Ovary (tissue), 9 donors: ENCODE data around the gene PTPN13. TPM values are rescaled to one million over a fixed set of nuclear protein-coding genes. Genes with fewer than 3 reads are reported as not detected.
A peak's percentile ranks its signal among the peaks of the same experiment; 100 is the strongest.

Source experiments
- DNase-seq, 5 donors: peaks; one replicate each; pipeline ENCODE4 v3.0.0-alpha.2; 2019 to 2020
- H3K27ac ChIP-seq, 2 donors: fragments of 200-600 bp; one replicate each; pipeline versions ENCODE4 v1.5.1 to v1.8.0; 2019 to 2022
- H3K27me3 ChIP-seq: fragments of 200-600 bp; one replicate; pipeline ENCODE4 v1.8.0; 2022
- H3K36me3 ChIP-seq: fragments of 200-600 bp; sonication (generic); one replicate; pipeline ENCODE4 v1.5.1; 2019
- H3K4me1 ChIP-seq: one replicate; pipeline ENCODE4 v1.8.1; 2013; ENCODE audit warnings: mild to moderate bottlenecking, moderate library complexity; ENCODE audit not compliant: insufficient read depth
- H3K4me3 ChIP-seq: fragments of 200-600 bp; sonication (generic); one replicate; pipeline ENCODE4 v1.5.1; 2017
- H3K9me3 ChIP-seq, 2 donors: fragments of 200-600 bp in 1 of 2; sonication (generic) in 1 of 2; one replicate each; pipeline versions ENCODE4 v1.5.1 to v1.8.1; 2013 to 2019; ENCODE audit warnings: mild to moderate bottlenecking in 1 of 2, moderate library complexity in 1 of 2
- EP300 ChIP-seq: sonication (generic); formaldehyde crosslinking; IDR thresholded peaks from one replicate; pipeline ENCODE4 v1.6.1; 2017; ENCODE audit warnings: antibody characterized with exemption
- POLR2A ChIP-seq: fragments of 450-650 bp; IDR thresholded peaks from one replicate; pipeline ENCODE4 v1.6.1; 2017; ENCODE audit warnings: antibody characterized with exemption, mild to moderate bottlenecking, moderate library complexity
- whole genome bisulfite sequencing, 3 donors: extraction: QIAGEN DNeasy Blood & Tissue Kit in 1 of 3; methylation state at CpG; one replicate each; pipeline versions ENCODE4 v1.1.5 to v1.1.7; 2013 to 2017; 5-methylcytosine and 5-hydroxymethylcytosine counted together
- intact Hi-C, 4 donors: fragments of 100-400 bp; cut with DNase I; formaldehyde crosslinking; loops; one replicate each; pipeline versions ENCODE4 v1.11.0 to v1.15.1; 2022 to 2023
- polyA plus RNA-seq, 2 donors: library from polyadenylated mRNA; stranded (reverse); fragments of 200-250 nt in 1 of 2; fragments of 350-450 nt in 1 of 2; fragmentation: Illumina TruSeq in 1 of 2; extraction: RNeasy Lipid Tissue Mini Kit (QIAGEN cat#74804) in 1 of 2; gene quantifications; one replicate each; pipeline ENCODE4 v1.2.3, GENCODE V29; 2013 to 2014
- total RNA-seq, 7 donors: library from RNA; depleted of rRNA in 2 of 7; stranded (reverse); fragments of >200 nt in 2 of 7; fragmentation: NEBNext Ultra II Directional in 3 of 7; extraction: Animal tissue kit (Norgen Biotek cat#: 25700) in 3 of 7; gene quantifications; one replicate each; pipeline versions ENCODE4 v1.1.0 to v1.2.4, GENCODE V29; 2016 to 2023
- TF ChIP-seq, protein P1 (sequence below), 3 donors: fragments of 450-650 bp in 2 of 3; fragments of 200-600 bp in 1 of 3; IDR thresholded peaks; one replicate each; pipeline versions ENCODE4 v1.5.1 to v1.8.0; 2016 to 2022; ENCODE audit warnings: antibody characterized with exemption in 3 of 3, mild to moderate bottlenecking in 1 of 3
- donor health status: DM: no; HTN: no; CAD: no; lungs with moderate emphysema.
- donor health status: DM: no; HTN: no; CAD: no.
- donor health status: Bipolar disorder and iron deficiency.
- donor health status: DM: yes; HTN: yes; CAD: no.
- donor health status: DM: no; HTN: no; CAD: no.
- donor health status: DM: yes; HTN: yes; CAD: no.

PTPN13 gene
- total and polyA plus RNA-seq, 9 donors: 17.0 to 73.4 (median 44.0) TPM

DNA sequence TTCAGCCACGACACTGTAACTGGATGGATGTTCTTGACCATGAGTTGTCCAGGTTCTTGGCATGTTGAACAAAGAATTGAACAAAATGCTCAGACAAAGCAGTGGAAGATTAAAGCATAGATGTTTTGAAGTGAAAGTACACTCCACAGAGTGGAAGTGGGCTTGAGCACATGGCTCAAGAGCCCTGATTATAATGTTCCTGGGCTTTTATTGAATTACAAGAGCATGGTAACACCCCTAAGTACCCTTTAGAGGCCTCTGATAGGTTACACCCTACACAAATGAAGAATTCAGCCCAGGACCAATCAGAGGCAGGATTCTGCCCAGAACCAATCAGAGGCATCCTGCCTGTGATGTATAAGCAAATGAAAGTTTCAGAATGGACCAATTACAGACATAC is 221.5 kb downstream of the PTPN13 start:
- Histone ChIP-seq H3K4me3 (no peak overlapping the region), H3K9me3 (no peaks in the 10 kb centered on the region), H3K27me3 (no peaks in the 10 kb centered on the region), H3K27ac (peak overlapping the region in 1 of 2 donors; percentile 79), H3K36me3 (no peaks in the 10 kb centered on the region), H3K4me1 (peaks cover 1% of the 10 kb centered on the region)
- no peak for DNase-seq
- TF ChIP-seq, protein P1, sequence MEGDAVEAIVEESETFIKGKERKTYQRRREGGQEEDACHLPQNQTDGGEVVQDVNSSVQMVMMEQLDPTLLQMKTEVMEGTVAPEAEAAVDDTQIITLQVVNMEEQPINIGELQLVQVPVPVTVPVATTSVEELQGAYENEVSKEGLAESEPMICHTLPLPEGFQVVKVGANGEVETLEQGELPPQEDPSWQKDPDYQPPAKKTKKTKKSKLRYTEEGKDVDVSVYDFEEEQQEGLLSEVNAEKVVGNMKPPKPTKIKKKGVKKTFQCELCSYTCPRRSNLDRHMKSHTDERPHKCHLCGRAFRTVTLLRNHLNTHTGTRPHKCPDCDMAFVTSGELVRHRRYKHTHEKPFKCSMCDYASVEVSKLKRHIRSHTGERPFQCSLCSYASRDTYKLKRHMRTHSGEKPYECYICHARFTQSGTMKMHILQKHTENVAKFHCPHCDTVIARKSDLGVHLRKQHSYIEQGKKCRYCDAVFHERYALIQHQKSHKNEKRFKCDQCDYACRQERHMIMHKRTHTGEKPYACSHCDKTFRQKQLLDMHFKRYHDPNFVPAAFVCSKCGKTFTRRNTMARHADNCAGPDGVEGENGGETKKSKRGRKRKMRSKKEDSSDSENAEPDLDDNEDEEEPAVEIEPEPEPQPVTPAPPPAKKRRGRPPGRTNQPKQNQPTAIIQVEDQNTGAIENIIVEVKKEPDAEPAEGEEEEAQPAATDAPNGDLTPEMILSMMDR (IDR thresholded peaks at IDR 0.05): no peak
- TF ChIP-seq POLR2A (no peak), EP300 (no peak)
- WGBS, 3 donors: 91 to 98% (median 92%) methylated on average over 1 of the region's 1 CpG
- intact Hi-C loops: loop anchor here in 1 of 4 donors (5.0 kb wide), 1 partner anchor 77 kb away; the partner anchor contains the start of gene C4orf36

DNA sequence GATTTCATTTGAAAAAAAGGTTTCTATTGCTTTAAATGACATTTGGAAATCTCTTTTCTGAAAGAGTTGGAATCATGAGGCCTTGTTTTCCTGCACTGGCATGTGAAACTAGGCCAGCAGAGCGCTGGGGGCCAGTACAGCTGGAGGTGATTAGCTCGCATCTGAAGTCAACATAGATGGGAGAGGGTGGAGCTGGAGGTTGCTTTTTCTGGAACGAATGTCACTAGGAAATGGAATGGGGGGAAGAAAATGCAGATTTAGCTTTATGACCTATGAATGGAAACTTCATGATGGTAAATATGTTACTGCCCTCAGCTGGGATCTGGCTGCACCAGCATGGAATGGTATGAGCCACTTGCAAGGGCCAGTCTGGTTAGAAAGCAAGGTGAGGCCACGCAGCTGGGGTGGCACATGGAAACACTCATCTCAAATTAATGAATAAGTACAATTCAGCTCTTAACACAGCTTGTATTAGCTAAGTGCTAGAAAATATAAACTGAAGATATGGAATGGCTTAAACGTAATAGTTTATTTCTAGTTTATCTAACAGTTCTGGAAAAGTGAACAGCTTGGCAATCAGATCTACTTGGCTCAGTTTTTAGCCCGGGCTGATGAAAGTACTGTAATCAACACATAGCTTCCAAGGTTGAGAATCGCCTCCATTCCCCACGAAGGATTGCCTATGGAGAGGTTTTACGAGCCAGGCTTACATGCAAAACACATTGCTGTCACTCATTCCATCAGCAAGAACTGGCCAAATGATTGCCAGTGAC is 222.6 kb downstream of the PTPN13 start:
- DNase-seq: peak; percentile 49 to 66 (median 56)
- intact Hi-C loops: loop anchor here in 1 of 4 donors (5.0 kb wide), 1 partner anchor 76 kb away; the partner anchor contains the start of gene C4orf36
- Histone ChIP-seq H3K27ac (peak overlapping the region; percentile 25 to 79), H3K4me3 (no peak overlapping the region), H3K36me3 (no peaks in the 10 kb centered on the region), H3K4me1 (peaks cover 1% of the 10 kb centered on the region), H3K27me3 (no peaks in the 10 kb centered on the region), H3K9me3 (no peaks in the 10 kb centered on the region)
- WGBS, 3 donors: 11 to 22% (median 18%) methylated on average over 9 of the region's 9 CpGs
- no peak for TF ChIP-seq POLR2A
- TF ChIP-seq EP300: no peak
- TF ChIP-seq, protein P1 (IDR thresholded peaks at IDR 0.05): no peak

DNA sequence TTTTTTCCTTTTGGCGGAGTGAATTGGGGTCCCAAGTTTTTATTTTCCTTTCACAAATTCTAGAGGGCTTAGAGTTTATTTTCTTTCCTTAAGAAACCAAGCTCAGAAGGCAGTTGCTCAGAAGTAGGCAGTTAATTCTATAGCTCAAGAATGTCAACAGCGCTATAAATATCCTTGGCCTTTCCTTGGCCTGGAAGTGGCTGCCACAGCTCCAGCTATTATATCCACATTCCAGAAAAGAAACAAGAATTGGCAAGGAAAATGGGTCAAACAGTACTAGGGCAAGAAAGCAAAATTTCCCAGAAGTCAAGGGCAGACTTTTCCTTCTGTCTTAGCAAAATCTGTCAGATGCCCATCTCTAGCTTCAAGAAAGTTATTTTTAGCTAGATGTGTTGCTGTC is 224.1 kb downstream of the PTPN13 start:
- H3K27ac ChIP-seq: no peak overlapping the region
- H3K9me3 ChIP-seq: no peaks in the 10 kb centered on the region
- no peaks in the 10 kb centered on the region for H3K36me3 ChIP-seq
- peaks cover 1% of the 10 kb centered on the region for H3K4me1 ChIP-seq
- TF ChIP-seq, protein P1 (IDR thresholded peaks at IDR 0.05): no peak
- no peak for TF ChIP-seq POLR2A
- TF ChIP-seq EP300: no peak
- no peaks in the 10 kb centered on the region for H3K27me3 ChIP-seq
- DNase-seq: no peak
- H3K4me3 ChIP-seq: no peak overlapping the region
- intact Hi-C loops: loop anchor here in 1 of 4 donors (5.0 kb wide), 1 partner anchor 74 kb away; the partner anchor contains the start of gene C4orf36
- 74 to 85% (median 80%) methylated on average over 2 of the region's 2 CpGs for WGBS, 3 donors

DNA sequence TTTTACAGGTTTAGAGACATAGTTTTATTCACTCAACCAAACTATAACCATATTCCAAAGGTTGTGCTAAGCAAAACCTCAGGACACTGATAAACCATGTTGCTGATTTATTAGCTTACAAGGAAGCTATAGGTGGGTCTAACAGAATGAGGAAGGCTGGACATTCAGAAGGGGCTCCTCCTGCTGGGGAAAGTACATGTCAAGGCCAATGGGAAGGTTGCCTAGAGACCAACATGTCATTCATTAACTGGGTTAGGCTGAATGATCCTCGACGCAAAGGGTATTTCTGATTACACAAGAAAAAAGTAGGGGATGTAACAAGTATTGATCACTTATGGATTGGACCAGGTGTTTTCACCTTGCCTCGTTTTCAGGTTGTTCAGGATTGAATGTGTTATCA is 224.7 kb downstream of the PTPN13 start:
- no peak for DNase-seq
- Histone ChIP-seq H3K27ac (no peak overlapping the region), H3K4me1 (peaks cover 1% of the 10 kb centered on the region), H3K36me3 (no peaks in the 10 kb centered on the region), H3K4me3 (no peak overlapping the region), H3K27me3 (no peaks in the 10 kb centered on the region), H3K9me3 (no peaks in the 10 kb centered on the region)
- WGBS, 3 donors: 90 to 95% (median 90%) methylated on average over 3 of the region's 3 CpGs
- TF ChIP-seq, protein P1 (IDR thresholded peaks at IDR 0.05): no peak
- TF ChIP-seq POLR2A (no peak), EP300 (no peak)
- intact Hi-C loops: loop anchor here in 1 of 4 donors (5.0 kb wide), 1 partner anchor 73 kb away; the partner anchor contains the start of gene C4orf36
